HG03108 (cell line): ENCODE results near the gene IZUMO4.
A peak's percentile ranks its signal among the peaks of the same experiment; 100 is the strongest.

ENCODE experiments used
- ATAC-seq: cut with Tn5 transposase; IDR thresholded peaks from one replicate; pipeline ENCODE4 v1.9.1; 2021; ENCODE audit warnings: moderate library complexity; ENCODE audit not compliant: unreplicated experiment

The IZUMO4 gene

GRCh38 chr19:2096480-2097202 is at the start of gene IZUMO4:
Gene IZUMO4, plus strand, starts transcription at chr19:2096915. Its CDS starts 31 bp downstream, at chr19:2096946.
- peak; percentile 66 for ATAC-seq

- ATAC-seq, result no peak
Measured at GRCh38 chr19:2047076-2047448, 49.7 kb upstream of the IZUMO4 start.

GRCh38 chr19:2047449-2048103 is 49.1 kb upstream of the IZUMO4 start:
- ATAC-seq, result no peak

GRCh38 chr19:2048104-2048958 is 48.4 kb upstream of the IZUMO4 start:
- ATAC-seq, result no peak

- ATAC-seq, result no peak
Measured at GRCh38 chr19:2048959-2049740, 47.6 kb upstream of the IZUMO4 start.

- ATAC-seq, result no peak
Measured at GRCh38 chr19:2049741-2050348, 46.9 kb upstream of the IZUMO4 start.

- peak; percentile 0 for ATAC-seq
Measured at GRCh38 chr19:2050349-2050990, 46.2 kb upstream of the IZUMO4 start.

- peak; percentile 33 for ATAC-seq
Measured at GRCh38 chr19:2050991-2051772, 45.5 kb upstream of the IZUMO4 start, which contains the start of gene MKNK2. Gene MKNK2, minus strand, starts transcription at chr19:2051244. Its CDS starts 393 bp downstream, at chr19:2050851.

- ATAC-seq, result no peak
Measured at GRCh38 chr19:2051773-2052704, 44.7 kb upstream of the IZUMO4 start.

GRCh38 chr19:2053601-2054389 is 42.9 kb upstream of the IZUMO4 start:
- no peak for ATAC-seq

GRCh38 chr19:2054763-2055162 is 42.0 kb upstream of the IZUMO4 start:
- ATAC-seq, result no peak

- no peak for ATAC-seq
Measured at GRCh38 chr19:2055931-2056836, 40.5 kb upstream of the IZUMO4 start.

GRCh38 chr19:2056837-2057192 is 39.9 kb upstream of the IZUMO4 start:
- no peak for ATAC-seq

GRCh38 chr19:2057484-2058469 is 38.9 kb upstream of the IZUMO4 start:
- ATAC-seq, result no peak
